ENCODE measurements around the gene ZFAND3.
"Not testable (repeated sequence)": the region's sequence is repeated elsewhere in the genome, so short reads cannot be mapped to it uniquely, and the experiment has no call there.

Gene ZFAND3

DNA sequence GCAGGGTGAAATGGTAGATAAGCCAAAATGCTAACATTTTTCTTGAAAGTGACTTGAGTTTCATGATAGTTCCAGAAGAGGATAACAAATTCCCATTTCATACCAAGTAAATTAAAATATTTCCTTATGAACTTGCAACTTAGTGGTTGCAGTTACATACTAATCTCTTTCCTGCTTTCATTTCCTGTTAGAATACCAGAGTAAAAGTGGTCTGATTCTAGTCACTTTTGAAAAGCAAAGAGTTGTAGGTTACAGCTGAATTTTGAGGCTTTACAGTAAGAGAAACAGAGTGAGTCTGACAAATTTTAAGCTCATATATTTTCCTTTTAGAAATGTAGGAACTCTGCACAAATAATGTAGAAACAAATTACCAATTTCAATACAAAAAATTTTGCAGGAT lies 117.4 kb downstream of the ZFAND3 start:
- DNase-seq (ENCODE audit: low read depth in 2 of 2) = no peak

DNA sequence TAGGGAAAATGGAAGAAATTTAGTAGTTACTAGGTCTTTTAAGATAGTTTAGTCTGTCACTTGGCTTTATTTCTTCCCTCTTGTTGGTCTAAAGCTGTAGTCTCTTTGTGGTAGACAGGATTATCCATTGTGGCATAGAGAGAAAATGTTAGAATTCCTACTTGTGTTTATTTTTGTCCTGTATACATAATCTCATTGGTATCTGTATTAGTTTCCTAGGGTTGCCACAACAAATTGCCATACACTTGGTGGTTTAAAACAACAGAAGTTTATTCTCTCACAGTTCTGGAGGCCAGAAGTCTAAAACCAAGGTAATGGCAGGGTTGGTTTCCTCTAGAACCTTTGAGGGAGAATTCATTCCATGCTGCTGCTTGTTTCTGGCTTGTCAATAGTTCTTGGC lies 119.4 kb downstream of the ZFAND3 start:
- no peak for DNase-seq (ENCODE audit: low read depth in 2 of 2)

DNA sequence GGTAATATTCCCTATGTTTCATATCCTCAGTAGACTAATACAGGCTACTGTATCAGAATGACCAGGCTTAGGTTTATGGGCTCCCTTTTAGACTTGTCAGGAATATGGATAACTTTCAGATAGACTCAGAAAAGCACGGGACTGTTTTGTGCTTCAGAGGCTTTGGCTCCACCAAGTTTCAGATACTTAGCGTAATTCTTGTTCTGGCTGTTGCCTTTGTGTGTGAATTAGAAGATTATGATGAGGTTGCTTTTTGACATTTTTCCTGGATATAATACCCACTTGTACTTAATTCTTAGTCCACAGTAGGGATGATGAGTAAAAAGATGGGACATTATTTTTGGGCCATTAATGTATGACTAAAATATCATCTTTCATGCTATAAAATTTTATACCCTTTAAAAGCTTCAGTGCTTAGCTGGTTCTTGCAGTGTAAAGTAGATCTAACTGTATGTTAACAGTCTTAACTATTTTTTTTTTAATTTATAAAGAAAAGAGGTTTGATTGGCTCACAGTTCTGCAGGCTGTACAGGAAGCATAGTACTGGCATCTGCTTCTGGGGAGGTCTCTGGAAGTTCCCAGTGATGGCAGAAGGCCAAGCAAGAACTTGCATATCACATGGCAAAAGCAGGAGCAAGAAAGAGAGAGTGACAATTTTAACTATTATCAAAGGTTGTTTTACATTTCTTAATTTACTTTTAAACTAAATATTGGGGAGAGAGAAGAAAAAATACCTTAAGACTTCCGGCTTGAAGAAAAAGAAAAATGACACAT lies 120.7 kb downstream of the ZFAND3 start:
- no peak for DNase-seq (ENCODE audit: low read depth in 2 of 2)

DNA sequence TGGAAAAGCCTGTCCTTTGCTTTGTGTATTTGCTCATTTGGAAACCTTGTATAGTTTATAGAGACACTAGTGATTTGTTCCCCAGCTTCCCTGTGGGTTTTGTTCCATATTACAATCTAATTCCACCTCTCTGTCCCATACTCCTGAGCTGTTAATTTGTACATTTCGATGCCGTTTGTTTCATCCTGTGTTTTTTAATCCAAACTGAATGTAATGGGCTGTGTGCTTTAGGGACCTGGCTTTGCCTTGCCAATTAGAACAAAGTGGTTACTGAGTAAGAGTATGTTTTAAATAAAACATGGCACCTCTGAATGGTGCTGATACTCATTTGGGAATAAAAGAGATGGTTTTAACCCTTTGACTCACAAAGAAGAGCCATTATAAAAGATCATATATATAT lies 122.3 kb downstream of the ZFAND3 start:
- no peak for DNase-seq (ENCODE audit: low read depth in 2 of 2)

DNA sequence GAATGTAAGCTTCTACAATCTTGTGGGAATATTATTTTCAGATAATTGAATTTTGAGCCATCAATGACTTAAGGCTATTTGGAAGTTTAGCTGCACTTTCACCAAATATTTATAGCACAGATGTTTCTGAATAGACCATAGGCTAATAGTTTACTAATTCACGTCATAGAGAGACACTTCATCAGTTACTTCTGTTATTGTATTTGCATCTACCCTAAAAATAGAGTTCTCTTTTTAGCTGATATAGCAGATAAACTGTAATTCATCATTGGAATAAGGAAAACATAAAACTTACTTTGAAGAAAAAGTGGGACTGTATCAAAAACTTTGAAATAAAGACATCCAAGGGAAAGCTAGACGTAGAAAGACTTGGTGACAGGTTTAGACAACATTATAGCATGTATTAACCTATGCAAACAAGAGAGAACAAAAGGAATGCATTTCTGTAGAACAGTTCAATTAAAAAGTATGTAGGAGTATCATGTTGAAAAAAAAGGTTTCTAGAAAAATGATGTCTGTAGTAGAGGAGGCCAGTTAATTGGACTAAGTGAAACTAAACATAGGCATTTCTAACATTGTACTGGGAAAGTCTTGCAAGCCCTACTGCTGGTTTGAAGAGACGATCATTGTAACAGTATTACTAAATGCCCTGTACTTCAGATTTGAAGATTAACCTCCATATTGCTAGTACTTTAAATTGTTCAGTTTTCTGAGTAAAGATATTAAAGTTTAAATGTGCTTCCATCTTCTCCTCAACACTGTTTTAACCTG lies 123.3 kb downstream of the ZFAND3 start:
- no peak for DNase-seq (ENCODE audit: low read depth in 2 of 2)

DNA sequence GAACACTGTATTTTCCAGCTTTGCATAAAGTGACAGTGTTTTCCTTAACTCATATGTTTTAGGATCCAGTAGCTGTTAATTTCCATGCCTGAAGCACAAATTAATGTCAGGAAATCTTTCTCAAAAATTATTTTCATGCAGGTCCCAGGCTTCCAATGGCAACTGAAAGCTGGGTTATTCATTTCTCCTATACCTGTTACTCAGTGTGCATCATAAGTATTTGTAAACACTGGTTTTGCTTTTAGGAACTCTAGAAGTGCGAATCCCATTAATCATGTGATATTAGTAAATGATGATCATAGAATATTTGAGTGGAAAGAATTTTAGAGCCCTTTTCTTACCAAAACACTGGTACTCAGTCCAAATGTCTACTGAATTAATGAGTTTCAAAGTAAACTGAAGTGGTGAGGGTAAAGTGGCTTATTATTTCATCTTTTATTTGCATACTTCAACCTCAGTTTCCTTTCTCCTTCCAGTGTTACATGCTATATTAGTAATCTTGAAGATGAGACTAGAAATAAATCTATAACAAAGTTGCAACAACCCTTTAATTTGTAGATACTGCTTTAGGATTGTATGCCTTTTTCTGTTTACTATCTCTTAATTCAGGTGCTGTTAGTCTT lies 124.0 kb downstream of the ZFAND3 start:
- DNase-seq (ENCODE audit: low read depth in 2 of 2) = no peak

DNA sequence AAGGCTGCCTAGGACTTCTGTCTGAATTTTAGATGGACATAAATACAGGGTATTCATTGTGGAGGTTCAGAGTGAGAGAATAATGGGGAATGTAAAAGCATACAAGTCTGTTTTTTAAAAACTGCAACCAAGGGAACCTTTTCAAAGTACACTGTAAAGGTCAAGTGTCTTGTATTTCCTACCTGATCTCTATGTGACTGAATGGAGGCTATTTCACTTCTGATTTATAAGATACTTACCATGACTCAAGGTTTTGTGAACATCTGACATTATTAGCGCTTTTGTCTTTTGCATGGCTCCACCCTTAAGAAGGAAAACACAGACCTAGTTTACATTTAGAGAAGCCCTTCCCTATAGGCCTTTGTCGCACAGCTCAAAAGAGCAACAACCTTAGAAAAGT lies 126.5 kb downstream of the ZFAND3 start:
- no peak for DNase-seq (ENCODE audit: low read depth in 2 of 2)

DNA sequence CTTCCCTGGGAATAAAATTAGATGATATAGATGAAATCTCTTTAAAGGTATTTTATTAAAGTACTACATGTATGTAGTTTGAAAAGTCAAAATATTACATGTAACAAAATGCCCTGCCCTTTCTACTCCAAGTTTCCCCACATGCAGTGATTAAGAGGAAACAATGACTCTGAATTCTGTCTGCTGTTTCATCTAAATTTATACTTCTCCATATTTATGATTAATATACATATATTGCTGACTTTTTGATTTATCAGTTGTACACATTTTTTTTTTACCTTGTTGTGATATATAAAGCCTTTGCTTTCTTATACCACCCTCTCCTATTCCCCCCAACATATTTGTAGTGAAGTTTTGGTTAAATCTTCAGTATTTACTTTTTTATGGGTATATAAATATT lies 127.9 kb downstream of the ZFAND3 start:
- no peak for DNase-seq (ENCODE audit: low read depth in 2 of 2)

DNA sequence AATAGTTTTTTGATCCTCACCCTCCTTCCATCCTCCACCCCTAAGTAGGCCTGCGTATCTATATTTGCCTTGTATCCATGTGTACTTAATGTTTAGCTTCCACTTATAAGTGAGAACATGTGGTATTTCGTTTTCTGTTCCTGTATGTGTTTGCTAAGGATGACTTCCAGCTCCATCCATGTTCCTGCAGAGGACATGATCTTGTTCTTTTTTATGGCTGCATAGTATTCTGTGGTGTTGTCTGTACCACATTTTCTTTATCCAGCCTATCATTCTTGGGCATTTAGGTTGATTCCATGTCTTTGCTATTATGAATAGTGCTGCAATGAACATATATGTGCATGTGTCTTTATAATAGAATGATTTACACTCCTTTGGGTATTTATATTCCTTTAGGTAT lies 129.1 kb downstream of the ZFAND3 start:
- not testable (repeated sequence) for DNase-seq (ENCODE audit: low read depth in 2 of 2)

DNA sequence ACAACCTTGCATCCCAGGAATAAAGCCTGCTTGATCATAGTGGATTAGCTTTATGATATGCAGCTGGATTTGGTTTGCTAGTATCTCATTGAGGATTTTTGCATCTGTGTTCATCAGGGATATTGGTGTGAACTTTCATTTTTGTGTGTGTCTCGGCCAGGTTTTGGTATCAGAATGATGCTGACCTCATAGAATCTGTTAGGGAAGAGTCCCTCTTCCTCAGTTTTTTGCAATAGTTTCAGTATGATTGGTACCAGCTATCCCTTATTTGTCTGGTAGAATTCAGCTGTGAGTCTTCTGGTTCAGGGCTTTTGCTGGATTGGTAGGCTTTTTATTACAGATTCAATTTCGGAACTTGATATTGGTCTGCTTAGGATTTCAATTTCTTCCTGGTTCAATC lies 132.5 kb downstream of the ZFAND3 start:
- no peak for DNase-seq (ENCODE audit: low read depth in 2 of 2)

DNA sequence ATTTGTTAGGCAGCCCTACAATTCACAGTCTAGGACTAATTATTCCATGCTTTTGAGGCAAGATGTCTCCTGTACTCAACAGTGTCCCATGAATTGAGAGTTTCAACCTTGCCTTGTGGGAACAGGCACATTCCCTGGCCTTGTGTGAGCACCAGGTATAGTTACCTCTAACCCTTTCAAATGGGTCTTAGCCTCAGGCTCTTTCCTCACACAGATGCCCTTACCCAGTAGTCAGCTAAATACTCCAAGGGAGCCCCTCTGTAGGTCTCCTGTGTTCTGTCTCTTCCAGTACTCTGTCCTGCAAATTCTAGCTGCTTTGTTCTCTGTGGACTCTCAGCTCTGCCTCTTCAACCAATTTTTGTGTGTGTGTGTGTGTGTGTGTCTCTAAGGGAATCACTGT lies 135.3 kb downstream of the ZFAND3 start:
- DNase-seq (ENCODE audit: low read depth in 2 of 2) = no peak

DNA sequence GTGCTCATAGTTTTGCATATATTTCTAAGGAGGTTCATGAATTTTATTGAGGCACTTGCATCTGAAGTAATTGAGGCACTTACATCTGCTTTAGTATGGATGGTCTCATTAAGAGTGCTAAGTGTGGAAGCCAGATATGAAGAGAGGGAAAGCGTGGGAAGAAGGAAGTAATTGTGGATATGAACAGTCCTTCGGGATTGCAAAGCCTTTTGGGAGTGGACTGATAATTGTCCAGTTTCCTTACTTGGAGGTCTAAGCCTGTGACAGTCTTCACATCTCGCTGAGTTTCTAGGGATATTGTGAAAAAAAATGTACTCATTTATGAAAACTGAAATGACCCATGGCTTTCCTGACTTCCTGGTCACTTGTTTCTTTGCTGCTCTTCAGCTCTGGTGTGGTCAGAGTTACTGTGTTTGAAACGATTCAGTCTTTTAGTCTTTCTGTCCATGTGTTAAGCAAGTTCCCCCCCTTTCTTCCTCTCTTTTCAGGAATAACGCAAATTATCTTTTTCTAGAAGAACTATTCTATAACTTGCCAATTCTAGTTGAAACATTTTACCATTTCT lies 137.3 kb downstream of the ZFAND3 start:
- DNase-seq (ENCODE audit: low read depth in 2 of 2) = no peak

DNA sequence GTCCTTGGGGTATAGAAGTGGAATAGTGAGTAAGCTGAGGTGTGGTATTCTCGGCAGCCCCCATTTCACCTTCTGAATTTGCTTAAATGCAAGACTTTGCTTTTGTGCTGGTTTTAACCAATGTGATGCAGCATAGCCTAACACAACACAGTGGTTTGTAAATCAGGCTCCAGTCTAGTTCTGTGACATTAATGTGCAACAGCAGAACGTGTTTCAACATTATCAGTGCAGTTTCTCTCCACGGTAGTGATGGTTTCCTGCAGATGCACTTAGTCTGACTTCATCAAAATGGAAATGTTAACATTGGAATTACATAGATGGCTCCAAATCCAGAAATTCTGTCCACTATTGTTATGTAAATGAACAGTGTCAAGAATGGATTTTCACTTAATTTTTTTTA lies 139.5 kb downstream of the ZFAND3 start:
- no peak for DNase-seq (ENCODE audit: low read depth in 2 of 2)

DNA sequence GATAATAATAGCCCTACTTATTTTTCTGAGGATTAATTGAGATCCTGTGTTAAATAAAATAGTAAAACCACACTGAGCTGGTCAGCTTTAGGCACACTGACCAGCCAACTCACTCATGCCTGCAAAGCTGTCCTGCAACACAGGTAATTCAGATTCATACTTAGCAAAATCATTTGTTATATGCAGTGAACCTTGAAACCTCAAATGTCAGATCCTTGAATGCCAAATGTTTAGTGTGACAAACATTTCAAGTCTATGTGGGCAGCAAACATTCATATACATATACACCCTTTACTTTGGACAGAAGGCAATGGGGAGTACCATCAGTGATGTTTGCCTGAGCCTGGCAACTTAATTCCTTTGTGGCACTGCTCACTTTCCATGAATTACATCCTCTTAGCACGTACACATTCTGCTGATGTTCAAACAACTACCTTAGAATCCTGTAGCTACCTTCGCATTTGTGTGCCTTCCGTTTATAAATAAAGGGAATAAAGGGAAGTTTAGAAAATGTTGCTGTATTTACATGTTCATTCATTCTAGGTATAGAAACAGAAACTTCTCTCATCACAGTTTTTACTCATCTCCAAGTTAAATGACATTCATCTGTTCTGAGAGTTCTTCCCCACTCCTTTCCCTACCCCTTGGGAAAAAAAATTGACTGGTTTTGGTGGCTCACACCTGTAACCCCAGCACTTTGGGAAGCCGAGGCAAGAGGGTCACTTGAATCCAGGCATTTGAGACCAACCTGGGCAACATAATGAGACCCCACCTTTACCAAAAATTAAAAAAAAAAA lies 140.8 kb downstream of the ZFAND3 start:
- DNase-seq (ENCODE audit: low read depth in 2 of 2) = no peak

DNA sequence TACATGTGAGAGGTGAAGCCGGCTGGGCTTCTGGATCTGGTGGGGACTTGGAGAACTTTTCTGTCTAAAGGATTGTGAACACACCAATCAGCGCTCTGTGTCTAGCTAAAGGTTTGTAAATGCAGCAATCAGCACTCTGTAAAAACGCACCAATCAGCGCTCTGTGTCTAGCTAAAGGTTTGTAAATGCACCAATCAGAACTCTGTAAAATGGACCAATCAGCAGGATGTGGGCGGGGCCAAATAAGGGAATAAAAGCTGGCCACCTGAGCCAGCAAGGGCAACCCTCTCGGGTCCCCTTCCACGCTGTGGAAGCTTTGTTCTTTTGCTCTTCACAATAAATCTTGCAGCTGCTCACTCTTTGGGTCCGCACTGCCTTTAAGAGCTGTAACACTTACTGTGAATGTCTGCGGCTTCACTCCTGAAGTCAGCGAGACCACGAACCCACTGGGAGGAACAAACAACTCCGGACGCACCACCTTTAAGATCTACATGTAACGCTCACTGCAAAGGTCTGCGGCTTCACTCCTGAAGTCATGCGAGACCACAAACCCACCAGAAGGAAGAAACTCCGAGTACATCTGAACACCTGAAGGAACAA lies 143.1 kb downstream of the ZFAND3 start:
- peak; percentile 5 to 11 for DNase-seq (ENCODE audit: low read depth in 2 of 2)

DNA sequence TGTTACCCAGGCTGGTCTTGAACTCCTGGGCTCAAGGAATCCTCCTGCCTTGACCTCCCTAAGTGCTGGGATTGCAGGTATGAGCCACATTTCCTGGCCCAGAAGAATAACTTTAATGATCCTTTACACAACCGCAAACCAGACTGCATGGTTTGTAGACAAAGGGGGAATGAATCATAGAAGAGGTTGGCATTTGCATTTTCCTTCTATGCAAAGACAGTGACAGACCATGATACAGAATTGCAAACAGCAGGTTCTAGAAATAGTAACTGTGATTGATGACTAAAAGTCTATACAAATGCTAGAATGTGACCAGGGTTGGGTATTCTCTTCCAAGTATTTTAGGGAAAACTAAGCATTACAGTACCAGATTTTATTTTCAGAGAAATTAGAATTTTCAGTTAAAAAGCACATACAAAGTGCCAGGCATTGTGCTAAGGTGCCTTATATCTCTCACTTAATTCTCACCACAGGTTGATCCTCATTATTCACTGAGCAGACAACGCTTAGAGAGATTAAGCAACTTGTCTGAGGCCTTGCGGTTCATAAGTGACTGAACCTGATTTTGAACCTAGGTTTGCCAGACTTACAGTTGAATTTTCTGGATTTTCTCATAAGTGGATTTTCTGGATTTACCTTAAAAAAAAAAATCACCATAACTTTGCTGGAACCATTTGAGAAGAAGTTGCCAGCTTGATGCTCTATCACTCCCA lies 146.6 kb downstream of the ZFAND3 start:
- DNase-seq (ENCODE audit: low read depth in 2 of 2) = no peak

DNA sequence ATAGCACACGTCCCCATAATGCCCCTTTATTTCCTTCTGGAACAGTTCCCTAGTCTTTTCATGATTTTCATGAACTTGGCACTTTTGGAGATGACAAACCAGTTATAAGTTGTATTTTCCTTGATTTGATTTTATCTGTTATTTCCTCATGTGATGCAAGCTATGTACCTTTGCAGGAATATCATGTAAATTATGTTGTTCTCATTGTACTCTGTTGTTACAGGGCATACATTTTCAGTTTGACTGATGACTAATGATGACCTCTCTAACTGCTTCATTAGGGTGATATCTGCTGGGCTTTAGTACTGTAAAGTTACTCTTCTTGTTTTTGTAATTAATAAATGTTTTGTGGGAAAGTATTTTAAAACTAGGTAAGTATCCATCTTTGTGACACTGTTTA lies 147.3 kb downstream of the ZFAND3 start:
- DNase-seq (ENCODE audit: low read depth in 2 of 2) = no peak

DNA sequence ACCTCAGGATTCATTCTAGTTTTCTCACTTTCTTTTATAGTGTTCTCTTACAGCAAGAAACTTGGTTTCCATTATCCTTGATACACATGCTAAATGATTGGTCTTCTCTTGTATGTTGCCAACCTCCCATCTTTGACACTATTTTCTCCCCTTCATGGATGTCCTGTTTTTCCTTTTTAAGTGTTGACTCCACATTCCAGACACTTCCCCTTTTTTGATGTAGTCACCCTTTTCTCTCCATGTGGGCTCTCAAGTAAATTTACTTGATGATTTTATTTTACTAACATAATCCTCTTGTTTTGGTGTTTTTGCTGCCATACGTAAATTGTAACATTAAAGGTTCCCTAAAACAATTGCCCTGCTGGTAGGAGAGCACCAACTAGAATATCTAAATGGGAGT lies 148.1 kb downstream of the ZFAND3 start:
- no peak for DNase-seq (ENCODE audit: low read depth in 2 of 2)

DNA sequence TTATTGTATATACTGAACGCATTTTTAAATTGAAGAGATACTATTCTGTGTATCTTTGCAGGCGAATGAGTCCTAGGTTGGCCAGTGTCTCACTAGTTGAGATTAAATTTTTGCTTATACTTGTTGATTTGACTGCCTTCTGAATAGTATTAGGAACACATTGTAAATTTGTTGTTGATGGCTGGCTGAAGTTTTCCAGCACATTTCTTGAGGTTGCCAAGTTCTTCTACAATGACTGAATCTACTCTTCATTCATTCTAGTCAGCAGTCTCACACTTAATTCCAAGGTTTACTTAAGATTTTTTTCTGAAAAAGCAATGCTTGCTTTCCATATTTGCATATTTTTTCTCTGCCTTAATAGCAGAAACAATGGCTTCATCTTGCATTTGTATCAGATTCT lies 151.7 kb downstream of the ZFAND3 start:
- DNase-seq (ENCODE audit: low read depth in 2 of 2) = no peak

DNA sequence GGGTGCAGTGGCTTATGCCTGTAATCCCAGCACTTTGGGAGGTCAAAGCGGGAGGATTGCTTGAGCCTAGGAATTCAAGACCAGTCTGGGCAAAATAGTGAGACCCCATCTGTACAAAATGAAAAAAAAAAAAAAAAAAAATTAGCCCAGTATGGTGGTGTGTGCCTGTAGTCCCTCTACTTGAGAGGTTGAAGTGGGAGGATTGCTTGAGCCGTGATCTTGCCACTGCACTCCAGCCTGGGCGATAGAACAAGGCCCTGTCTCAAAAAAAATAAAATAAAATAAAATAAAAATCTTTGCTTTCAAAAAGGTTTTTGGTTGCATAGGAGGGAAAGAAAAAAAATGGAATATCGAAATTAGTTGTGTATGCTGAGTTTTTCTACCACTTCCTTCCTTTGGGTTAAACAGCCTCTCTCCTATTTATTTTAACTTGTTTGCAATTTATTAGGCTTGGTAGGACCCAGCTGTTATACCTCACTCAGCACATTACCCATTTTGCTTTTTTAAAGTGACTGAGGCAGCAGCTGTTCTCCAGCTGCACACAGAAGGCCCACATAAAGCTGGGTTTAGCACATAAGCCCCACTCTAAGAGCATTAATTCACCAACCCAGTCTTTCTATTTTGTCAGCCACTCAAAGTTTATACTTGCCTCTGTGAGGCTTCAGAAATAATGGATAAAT lies 152.3 kb downstream of the ZFAND3 start:
- no peak for DNase-seq (ENCODE audit: low read depth in 2 of 2)
